Smooth muscle cell (in vitro differentiated cells): Measurements from ENCODE around the gene CD151. TPM values are rescaled to one million over a fixed set of nuclear protein-coding genes. Genes with fewer than 3 reads are reported as not detected.

ENCODE experiments used
- DNase-seq: peaks from one replicate; lab custom pipeline; 2025; ENCODE audit not compliant: unreplicated experiment; lab: John Stamatoyannopoulos, UW
- H2AFZ ChIP-seq: fragments of 200-600 bp; sonication (generic); 2 replicates; pipeline ENCODE4 v1.6.0; 2016; ENCODE audit warnings: antibody characterized with exemption, low read depth, mild to moderate bottlenecking
- H3F3A ChIP-seq: fragments of 200-600 bp; sonication (generic); 2 replicates; pipeline ENCODE4 v1.6.0; 2017; ENCODE audit warnings: antibody characterized with exemption, low read depth
- H3K27ac ChIP-seq: fragments of 200-600 bp; sonication (generic); 2 replicates; pipeline ENCODE4 v1.5.1; 2016; ENCODE audit warnings: low read depth, mild to moderate bottlenecking
- H3K27me3 ChIP-seq: fragments of 200-600 bp; sonication (generic); 2 replicates; pipeline ENCODE4 v1.6.1; 2016; ENCODE audit warnings: low read depth, mild to moderate bottlenecking
- H3K36me3 ChIP-seq: fragments of 200-600 bp; sonication (generic); 2 replicates; pipeline ENCODE4 v1.5.1; 2016; ENCODE audit warnings: low read depth
- H3K4me1 ChIP-seq: fragments of 200-600 bp; sonication (generic); 2 replicates; pipeline ENCODE4 v1.5.1; 2016; ENCODE audit warnings: low read depth
- H3K4me2 ChIP-seq: fragments of 200-600 bp; sonication (generic); 2 replicates; pipeline ENCODE4 v1.6.0; 2016; ENCODE audit warnings: mild to moderate bottlenecking
- H3K4me3 ChIP-seq: fragments of 200-600 bp; sonication (generic); 2 replicates; pipeline ENCODE4 v1.5.1; 2016; ENCODE audit warnings: mild to moderate bottlenecking
- H3K79me2 ChIP-seq: fragments of 200-600 bp; sonication (generic); 2 replicates; pipeline ENCODE4 v1.6.0; 2016; ENCODE audit warnings: low read depth, mild to moderate bottlenecking
- H3K9ac ChIP-seq: fragments of 200-600 bp; sonication (generic); 2 replicates; pipeline ENCODE4 v1.6.0; 2016; ENCODE audit warnings: low read depth
- H3K9me3 ChIP-seq: fragments of 200-600 bp; sonication (generic); replicated peaks from 2 replicates; pipeline ENCODE4 v1.5.1; 2016; ENCODE audit warnings: low read depth
- H4K20me1 ChIP-seq: fragments of 200-600 bp; sonication (generic); 2 replicates; pipeline ENCODE4 v1.6.0; 2016; ENCODE audit warnings: low read depth
- CTCF ChIP-seq: fragments of 200-600 bp; sonication (generic); IDR thresholded peaks from 2 replicates; pipeline ENCODE4 v1.5.1; 2017; ENCODE audit warnings: borderline replicate concordance, mild to moderate bottlenecking, antibody characterized with exemption; ENCODE audit not compliant: insufficient read depth, poor library complexity, severe bottlenecking
- WGBS: methylation state at CpG from one replicate; pipeline ENCODE4 v1.1.7; 2016; ENCODE audit warnings: low lambda C conversion rate; 5-methylcytosine and 5-hydroxymethylcytosine counted together
- polyA plus RNA-seq: library from polyadenylated mRNA; unstranded; fragments of >200 nt; fragmentation: Nextera tagmentation; extraction: Ambion mirVana; gene quantifications from 2 replicates; pipeline ENCODE4 v1.2.1, GENCODE V29; 2016
- total RNA-seq: library from RNA; depleted of rRNA; stranded (reverse); fragments of >200 nt; gene quantifications from 2 replicates; pipeline ENCODE4 v1.2.3, GENCODE V29; 2014

Gene CD151
- total and polyA plus RNA-seq, 2 experiments from 2014 or later: 256 to 391 TPM

GRCh38 chr11:837189-837989, 4.6 kb downstream of the CD151 start:
- Histone ChIP-seq H3K36me3 (no peaks in the 10 kb centered on the region), H2AFZ (no peak overlapping the region), H3K4me1 (peaks cover 14% of the 10 kb centered on the region), H3K27ac (no peak overlapping the region), H4K20me1 (peaks cover 84% of the 10 kb centered on the region), H3F3A (peaks cover 23% of the 10 kb centered on the region), H3K27me3 (no peaks in the 10 kb centered on the region), H3K9me3 (no peaks in the 10 kb centered on the region), H3K79me2 (peaks cover 48% of the 10 kb centered on the region), H3K9ac (no peak overlapping the region), H3K4me3 (no peak overlapping the region), H3K4me2 (no peak overlapping the region)
- TF ChIP-seq CTCF: no peak
- no peak for DNase-seq
- 94% methylated on average over 20 of the region's 22 CpGs for WGBS

- TF ChIP-seq CTCF: no peak
Observed at GRCh38 chr11:837990-838307, 5.2 kb downstream of the CD151 start.

GRCh38 chr11:838441-839279, 5.9 kb downstream of the CD151 start:
- peaks cover 83% of the 10 kb centered on the region for H4K20me1 ChIP-seq
- WGBS: 68% methylated on average over 14 of the region's 17 CpGs

More at GRCh38 chr11:837990-838307, 5.2 kb downstream of the CD151 start:
- no peak overlapping the region for H3K9ac ChIP-seq
- no peaks in the 10 kb centered on the region for H3K36me3 ChIP-seq
- no peak overlapping the region for H3K4me3 ChIP-seq
- no peak overlapping the region for H2AFZ ChIP-seq
- H3K4me2 ChIP-seq: no peak overlapping the region
- H3K27ac ChIP-seq: no peak overlapping the region
- peaks cover 23% of the 10 kb centered on the region for H3F3A ChIP-seq
- H4K20me1 ChIP-seq: peaks cover 84% of the 10 kb centered on the region
- 84% methylated on average over 8 of the region's 8 CpGs for WGBS
- H3K4me1 ChIP-seq: peaks cover 12% of the 10 kb centered on the region
- H3K27me3 ChIP-seq: no peaks in the 10 kb centered on the region
- H3K79me2 ChIP-seq: peaks cover 49% of the 10 kb centered on the region
- DNase-seq: no peak
- no peaks in the 10 kb centered on the region for H3K9me3 ChIP-seq

More at GRCh38 chr11:838441-839279, 5.9 kb downstream of the CD151 start:
- no peak overlapping the region for H3K9ac ChIP-seq
- no peak overlapping the region for H2AFZ ChIP-seq
- peaks cover 14% of the 10 kb centered on the region for H3K4me1 ChIP-seq
- peaks cover 43% of the 10 kb centered on the region for H3K79me2 ChIP-seq
- no peaks in the 10 kb centered on the region for H3K9me3 ChIP-seq
- TF ChIP-seq CTCF: no peak
- H3F3A ChIP-seq: peaks cover 23% of the 10 kb centered on the region
- H3K4me2 ChIP-seq: no peak overlapping the region
- no peaks in the 10 kb centered on the region for H3K36me3 ChIP-seq
- H3K27me3 ChIP-seq: no peaks in the 10 kb centered on the region
- no peak for DNase-seq
- no peak overlapping the region for H3K4me3 ChIP-seq
- no peak overlapping the region for H3K27ac ChIP-seq
